CD4-positive, alpha-beta T cell treated with Interferon alpha-2 for 1 hour (primary cell): Measurements from ENCODE around the gene TBX1.

ENCODE experiments used
- DNase-seq, 2 donors: peaks; one replicate each; pipeline ENCODE4 v3.0.0-alpha.2; 2020 to 2022

TBX1 gene

GRCh38 chr22:19802894-19803735 lies 42.5 kb downstream of the TBX1 start:
- no peak for DNase-seq

DNA sequence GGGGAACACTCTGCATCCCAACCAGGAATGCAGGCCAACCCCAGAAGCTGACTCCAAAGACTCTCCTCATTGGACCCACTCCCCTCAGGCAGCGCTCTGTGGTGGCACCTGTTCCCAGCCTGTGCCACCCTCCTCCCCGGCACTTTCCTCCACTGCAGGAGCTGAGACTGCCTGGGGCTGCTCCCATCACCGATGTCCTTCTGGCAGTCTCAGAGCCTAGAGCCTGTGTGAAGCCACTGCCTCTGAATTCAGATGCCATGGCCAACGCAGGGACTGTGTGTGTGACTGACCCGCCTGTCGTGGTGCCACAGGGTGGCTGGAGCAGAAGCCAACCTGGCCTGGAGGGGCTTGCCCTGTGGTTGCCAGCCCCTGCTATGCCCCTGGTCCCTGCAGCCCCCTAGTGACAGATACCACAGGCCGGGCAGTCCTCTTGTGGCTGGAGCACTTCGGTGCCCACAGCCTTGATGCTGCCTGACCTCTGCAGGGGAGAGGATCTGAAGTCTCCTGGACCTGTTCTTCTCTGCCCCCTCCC lies 43.2 kb downstream of the TBX1 start:
- no peak for DNase-seq

- no peak for DNase-seq
Observed at GRCh38 chr22:19805821-19806212, 45.2 kb downstream of the TBX1 start.

- no peak for DNase-seq
Observed at GRCh38 chr22:19806213-19807160, 45.9 kb downstream of the TBX1 start.

- no peak for DNase-seq
Observed at GRCh38 chr22:19807161-19807913, 46.8 kb downstream of the TBX1 start.

DNA sequence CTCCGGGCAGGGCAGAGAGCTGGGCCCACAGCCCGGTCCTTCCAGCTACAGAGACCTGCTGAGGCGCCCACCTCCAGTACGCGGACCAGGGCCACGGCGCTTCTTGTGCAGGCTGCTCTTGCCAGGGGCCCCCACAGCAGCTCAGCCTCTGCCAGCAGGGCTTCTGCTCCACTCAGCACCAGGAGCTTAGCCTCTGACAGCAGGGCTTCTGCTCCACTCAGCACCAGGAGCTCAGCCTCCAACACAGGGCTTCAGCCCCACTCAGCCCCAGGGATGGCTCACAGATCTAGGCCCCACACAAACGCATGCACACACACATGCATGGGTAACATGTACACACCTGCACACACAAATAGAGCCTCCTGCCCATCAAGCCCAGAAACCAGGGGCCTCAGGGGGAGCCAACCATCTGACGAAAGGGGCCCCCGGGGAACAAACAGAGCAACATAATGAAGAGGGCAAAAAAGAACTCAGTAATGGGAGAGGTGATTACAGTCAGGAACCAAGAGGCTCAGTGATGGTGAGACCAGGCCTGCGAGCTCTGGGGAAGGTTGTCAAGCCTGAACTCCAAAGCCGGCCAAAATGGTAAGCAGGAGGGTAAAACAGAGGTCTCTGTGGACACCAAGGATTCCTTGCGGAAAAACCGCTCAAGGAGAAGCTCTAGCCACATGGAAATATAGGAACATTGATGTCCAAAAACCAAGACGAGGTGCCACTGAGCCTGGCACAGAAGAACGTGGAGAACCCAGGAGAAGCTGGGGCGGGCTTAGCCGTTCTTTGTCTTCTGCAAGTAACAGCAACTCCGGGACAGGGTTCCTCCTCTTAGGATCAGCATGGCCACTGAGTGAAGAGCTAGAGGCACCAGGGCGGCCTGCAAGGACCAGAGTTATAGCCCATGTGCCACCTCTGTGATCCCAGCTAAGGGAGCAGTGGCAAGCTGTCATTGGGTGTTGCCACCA lies 47.6 kb downstream of the TBX1 start:
- no peak for DNase-seq

GRCh38 chr22:19808873-19809478 lies 48.4 kb downstream of the TBX1 start:
- DNase-seq, result no peak

DNA sequence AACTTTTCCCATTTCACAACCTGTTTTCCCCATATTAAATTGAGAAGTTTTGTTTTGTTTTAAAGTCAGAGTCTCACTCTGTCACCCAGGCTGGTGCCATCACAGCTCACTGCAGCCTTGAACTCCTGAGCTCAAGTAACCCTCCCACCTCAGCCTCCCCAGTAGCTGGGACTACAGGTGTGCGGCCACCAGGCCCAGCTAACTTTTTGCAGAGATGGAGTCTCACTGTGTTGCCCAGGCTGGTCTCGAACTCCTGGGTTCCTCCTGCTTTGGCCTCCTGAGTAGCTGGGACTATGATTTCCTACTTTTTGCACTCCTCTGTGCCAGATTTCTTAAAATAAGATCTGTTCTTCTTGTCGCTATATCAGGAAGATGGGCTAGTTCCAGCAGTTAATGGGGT lies 49.2 kb downstream of the TBX1 start:
- no peak for DNase-seq

GRCh38 chr22:19810381-19811201 lies 50.0 kb downstream of the TBX1 start:
- no peak for DNase-seq

DNA sequence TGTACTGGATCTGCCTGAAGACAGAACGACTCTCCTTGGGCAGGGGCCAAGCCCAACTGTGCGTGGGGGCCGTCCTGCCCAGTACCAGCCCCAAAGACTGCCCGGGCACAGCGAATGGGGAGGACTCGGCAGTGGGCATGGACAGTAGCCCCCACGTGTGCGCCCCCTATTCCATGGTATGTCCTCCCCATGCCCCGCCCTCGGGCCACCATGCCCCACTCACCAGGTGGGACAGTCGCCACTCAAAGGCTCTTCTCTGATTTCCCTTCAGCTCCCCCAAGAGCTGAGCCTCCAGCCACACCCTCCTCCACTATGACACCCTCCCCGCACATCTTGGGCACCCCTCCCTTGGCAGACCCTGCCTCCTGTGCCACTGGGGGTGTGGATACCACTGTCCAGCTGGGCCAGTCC lies 50.6 kb downstream of the TBX1 start:
- DNase-seq, result no peak

- DNase-seq, result no peak
Observed at GRCh38 chr22:19811811-19812771, 51.5 kb downstream of the TBX1 start.

- no peak for DNase-seq
Observed at GRCh38 chr22:19812910-19813309, 52.3 kb downstream of the TBX1 start.

DNA sequence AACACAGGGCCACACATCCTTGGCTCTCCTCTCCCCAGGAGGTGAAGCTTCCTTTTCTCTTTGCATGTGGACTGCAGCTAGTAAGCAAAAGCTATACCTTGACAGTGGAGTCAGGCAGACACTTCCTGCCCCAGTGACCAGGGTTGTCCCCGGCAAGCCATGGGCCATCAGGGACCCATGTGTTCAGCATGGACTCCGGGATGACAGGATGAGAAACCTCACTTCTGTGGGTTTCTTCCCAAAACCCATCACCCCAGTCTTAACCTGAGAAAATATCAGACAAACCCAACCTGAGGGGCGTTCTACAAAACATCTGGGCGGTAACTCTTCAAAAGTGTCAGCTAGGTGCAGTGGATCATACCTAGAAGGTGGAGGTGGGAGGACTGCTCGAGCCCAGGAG lies 53.9 kb downstream of the TBX1 start:
- DNase-seq, result no peak

DNA sequence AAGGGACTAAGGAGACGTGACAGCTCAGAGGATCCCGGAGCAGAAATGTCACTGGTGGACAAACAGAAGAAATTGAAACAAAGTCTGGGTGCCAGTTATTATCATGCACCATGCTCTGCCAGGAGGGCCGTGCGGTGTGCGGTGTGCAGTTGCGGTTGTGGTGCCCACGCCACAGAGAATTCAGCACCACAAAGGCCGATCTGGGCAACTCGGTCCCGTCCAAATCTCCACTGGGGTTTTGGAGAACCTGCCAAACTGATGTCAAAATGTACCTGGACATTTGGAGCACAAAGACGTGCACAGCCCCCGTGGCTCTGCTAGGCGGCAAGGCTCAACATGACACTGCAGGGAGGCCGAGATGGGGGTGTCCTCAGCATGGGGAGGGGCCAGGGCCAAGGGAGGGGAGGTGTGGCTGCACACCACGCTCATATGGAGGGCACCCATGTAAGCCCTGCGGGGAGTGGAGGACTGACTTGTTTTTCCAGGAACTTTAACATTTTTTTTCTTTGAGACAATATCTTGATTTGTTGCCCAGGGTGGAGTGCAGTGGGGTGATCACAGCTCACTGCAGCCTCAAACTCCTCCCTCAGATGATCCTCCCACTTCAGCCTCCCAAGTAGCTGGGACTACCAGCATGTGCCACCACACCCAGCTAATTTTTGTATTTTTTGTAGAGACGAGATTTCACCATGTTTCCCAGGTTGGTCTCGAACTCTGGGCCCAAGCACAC lies 54.7 kb downstream of the TBX1 start:
- DNase-seq, result no peak

GRCh38 chr22:19815823-19816290 lies 55.3 kb downstream of the TBX1 start:
- no peak for DNase-seq

GRCh38 chr22:19816372-19817119 lies 56.0 kb downstream of the TBX1 start:
- DNase-seq, result no peak
